GM12801 (cell line): ENCODE measurements around the gene FOSL1.

Experiments
- TF ChIP-seq, protein P1 (sequence below): IDR thresholded peaks from one replicate; pipeline ENCODE4 v1.5.1; 2011; ENCODE audit warnings: control low read depth; ENCODE audit not compliant: insufficient read length; ENCODE audit errors: extremely low read depth

FOSL1 gene

DNA sequence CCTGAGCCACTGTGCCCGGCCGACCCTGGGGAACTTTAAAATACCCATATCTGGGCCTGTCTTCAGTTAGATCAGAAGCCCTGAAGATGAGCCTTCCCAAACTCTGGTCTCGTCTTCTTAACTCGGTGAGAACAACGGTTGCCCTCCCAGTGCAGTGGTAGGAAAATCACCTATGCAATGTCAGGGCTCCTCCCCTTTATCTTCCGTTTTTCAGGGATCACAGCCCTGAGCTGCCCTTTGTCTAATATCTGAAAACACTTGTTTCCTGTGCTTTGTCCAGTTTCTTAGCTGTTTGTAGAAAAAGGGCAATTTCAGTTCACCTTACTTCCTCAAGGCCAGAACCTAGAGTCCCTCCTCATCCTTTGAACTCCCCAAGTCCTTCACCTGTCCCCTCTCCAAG, 28.5 kb upstream of the FOSL1 start:
- TF ChIP-seq, protein P1, sequence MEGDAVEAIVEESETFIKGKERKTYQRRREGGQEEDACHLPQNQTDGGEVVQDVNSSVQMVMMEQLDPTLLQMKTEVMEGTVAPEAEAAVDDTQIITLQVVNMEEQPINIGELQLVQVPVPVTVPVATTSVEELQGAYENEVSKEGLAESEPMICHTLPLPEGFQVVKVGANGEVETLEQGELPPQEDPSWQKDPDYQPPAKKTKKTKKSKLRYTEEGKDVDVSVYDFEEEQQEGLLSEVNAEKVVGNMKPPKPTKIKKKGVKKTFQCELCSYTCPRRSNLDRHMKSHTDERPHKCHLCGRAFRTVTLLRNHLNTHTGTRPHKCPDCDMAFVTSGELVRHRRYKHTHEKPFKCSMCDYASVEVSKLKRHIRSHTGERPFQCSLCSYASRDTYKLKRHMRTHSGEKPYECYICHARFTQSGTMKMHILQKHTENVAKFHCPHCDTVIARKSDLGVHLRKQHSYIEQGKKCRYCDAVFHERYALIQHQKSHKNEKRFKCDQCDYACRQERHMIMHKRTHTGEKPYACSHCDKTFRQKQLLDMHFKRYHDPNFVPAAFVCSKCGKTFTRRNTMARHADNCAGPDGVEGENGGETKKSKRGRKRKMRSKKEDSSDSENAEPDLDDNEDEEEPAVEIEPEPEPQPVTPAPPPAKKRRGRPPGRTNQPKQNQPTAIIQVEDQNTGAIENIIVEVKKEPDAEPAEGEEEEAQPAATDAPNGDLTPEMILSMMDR, result no peak

DNA sequence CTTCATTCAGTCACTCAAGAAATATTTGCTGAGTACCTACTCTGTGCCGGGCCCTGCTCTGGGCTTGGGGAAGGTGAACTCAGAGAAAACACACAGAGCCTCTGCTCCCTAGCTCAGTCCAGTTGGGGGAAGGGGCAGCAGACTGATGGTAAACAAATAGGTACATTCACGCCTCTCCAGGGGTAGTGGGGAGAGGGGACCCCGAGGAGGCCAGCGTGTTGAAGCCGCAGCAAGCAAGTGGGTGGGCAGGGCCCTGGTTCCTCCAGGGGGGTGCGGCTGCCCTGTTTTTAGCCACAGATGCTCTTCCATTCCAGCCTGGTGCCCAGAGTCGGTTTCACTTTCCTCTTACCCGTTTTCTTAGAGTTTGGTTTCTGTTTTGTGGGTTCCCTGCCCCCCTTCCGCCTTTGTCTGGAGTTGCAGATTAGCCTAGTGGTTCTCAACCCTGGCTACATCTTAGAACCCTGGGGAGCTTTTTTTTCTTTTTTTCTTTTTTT, 27.8 kb upstream of the FOSL1 start:
- TF ChIP-seq, protein P1, result no peak

DNA sequence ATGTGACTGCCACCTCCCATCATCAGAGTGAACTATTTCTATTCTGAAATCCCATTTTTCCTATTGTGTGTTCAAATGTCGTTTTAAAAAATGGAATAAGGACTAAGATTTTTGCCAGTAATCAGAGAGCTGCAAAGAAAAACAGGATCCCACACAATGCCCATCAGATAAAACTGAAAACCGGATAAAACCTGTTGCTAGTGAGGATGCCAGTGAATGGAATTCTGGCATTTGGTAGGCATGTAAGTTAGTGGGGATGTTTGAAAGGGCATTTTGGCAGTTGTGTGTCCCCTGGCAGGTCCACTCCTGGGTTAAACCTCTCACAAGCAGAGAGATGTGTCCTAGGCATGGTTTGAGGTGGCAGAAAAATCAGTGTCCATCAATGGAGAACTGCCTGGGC, 25.2 kb upstream of the FOSL1 start:
- TF ChIP-seq, protein P1, result no peak

DNA sequence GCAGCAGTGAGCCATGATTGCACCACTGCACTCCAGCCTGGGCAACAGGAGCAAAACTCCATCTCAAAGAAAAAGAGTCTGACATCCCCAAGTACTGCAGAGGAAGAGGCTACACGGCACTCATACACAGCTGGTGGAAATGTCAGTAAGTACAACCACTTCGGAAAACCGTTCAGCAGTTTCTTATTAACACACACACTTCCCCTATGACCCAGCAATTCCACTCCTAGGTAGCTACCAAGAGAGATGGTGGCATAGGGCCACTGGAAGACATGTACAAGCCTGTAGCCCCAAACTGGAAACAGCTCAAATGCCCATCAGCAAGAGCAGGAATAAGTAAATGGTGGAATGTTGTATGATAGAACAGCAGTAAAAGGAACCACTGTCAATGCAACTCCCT, 22.4 kb upstream of the FOSL1 start:
- TF ChIP-seq, protein P1, result no peak

DNA sequence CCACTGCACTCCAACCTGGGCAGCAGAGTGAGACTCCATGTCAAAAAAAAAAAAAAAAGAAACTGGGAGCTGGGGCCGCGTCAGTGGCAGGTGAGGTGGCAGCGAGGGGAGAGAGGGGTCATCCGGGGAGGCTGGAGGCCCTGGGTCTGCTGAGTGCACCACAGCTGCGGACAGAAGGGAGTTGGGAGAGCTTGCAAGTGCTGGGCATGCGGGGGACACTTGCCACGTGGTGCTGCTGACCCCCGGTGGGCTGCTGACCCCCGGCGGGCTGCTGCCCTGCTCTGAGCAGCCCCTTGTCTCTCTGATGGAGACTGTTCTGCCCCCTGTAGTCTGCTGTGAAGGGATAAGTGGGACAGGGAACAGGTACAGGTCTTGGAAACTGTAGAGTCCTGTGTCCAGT, 21.7 kb upstream of the FOSL1 start:
- TF ChIP-seq, protein P1, result no peak

DNA sequence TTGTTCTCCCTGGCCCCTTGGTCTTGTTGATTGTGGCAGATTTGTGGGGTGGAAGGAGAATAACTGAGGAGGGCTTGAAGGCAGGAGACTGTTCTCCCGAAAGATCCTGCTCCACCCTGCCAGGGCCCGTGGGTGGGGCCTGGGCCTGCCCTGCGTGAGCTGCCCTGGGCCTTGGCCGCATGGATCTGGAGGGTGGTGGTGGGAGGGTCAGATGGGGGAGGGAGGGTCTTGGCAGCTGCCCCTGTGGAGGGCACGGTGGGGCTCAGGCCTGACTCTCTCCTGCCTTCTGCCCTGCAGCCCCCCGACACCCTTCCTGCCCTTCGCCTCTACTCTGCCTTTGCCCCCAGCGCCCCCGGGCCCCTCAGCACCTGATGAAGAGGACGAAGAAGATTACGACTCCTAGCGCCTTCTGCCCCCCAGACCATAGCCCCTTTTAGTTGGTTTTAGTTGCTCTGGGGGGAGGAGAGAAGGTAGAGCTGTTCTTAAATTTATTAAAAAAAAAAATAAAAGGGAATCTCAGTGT, 20.9 kb upstream of the FOSL1 start:
- TF ChIP-seq, protein P1, result no peak

DNA sequence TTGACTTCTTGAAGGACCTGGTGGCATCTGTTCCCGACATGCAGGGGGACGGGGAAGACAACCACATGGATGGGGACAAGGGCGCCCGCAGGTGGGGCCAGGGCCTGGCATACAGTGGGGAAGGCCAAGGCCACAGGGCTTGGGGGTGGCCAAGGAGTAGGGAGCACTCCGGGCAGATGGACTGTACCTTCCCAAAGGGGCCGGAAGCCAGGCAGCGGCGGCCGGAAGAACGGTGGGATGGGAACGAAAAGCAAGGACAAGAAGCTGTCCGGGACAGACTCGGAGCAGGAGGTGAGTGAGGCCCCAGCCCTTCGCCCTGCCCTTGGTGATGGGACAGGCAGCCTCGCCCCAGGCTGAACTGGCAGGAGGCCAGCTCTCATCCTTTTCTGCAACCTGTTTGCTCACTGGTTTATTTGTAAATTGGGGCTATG, 20.2 kb upstream of the FOSL1 start:
- TF ChIP-seq, protein P1, result no peak
